NCI-H128 (cell line): ENCODE results near the gene PIH1D1.
"Not testable (repeated sequence)": the region's sequence is repeated elsewhere in the genome, so short reads cannot be mapped to it uniquely, and the experiment has no call there.

Source experiments
- DNase-seq: peaks from one replicate; lab custom pipeline; 2025; ENCODE audit not compliant: unreplicated experiment; lab: John Stamatoyannopoulos, UW

The PIH1D1 gene

DNA sequence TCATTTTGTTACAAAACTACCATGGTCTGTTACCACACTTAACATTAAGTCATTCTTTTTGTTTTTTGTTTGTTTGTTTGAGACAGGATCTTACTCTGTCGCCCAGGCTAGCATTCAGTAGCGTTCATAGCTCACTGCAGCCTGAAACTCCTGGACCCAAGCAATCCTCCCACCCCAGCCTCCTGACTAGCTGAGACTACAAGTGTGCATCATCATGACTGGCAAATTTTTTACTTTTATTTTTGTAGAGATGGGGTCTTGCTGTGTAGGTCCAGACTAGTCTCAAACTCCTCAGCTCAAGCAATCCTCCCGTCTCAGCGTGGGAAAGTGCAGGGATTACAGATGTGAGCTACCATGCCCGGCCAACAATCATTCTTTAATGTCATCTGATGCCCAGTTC lies 4.7 kb upstream of the PIH1D1 start:
- no peak for DNase-seq

- DNase-seq, result no peak
Observed at GRCh38 chr19:49455773-49456172, 4.2 kb upstream of the PIH1D1 start.

- DNase-seq, result no peak
Observed at GRCh38 chr19:49453757-49454240, 2.2 kb upstream of the PIH1D1 start.

DNA sequence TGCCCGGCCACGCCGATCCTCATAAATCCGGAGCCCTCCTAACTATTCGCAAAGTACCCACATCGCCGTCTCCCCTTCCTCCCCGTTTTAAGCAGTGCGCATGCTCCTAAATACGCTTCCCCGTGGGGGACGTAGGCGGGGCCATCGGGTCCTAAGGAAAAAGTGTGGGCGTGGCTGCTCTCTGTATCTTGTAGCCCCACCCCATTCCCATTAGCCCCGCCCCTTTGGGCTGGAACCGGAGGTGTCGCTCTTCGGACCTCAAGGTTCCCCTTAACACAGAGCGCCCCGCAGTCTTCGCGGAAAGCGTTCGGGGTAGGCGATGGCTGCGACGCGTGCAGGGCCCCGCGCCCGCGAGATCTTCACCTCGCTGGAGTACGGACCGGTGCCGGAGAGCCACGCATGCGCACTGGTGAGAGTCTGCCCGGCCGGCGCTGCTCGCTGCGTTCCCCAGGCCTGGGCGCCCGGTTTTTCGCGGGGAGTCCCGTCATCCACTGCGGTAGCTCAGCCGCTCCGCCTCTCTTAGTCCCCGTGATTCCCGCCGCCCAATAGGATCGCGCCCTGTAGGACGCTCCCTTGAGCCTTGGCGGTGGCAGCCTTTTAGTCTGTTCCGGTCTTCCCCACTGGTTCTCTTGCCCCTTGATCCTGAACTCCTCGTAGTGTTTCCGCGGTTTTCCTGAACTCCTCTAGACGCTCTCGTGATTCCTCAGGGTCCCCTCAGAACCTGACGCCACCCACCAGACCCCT lies 1.6 kb upstream of the PIH1D1 start, which contains the start of gene ALDH16A1:
TSS of gene ALDH16A1 (plus strand) at position 213 of the 744 bp plus-strand sequence. CDS start at position 320, 107 bp downstream.
- DNase-seq, result peak; percentile 98

GRCh38 chr19:49450405-49450804 lies 1.2 kb downstream of the PIH1D1 start:
- no peak for DNase-seq

- DNase-seq, result no peak
Observed at GRCh38 chr19:49448432-49448786, 3.2 kb downstream of the PIH1D1 start.

GRCh38 chr19:49447485-49448431 lies 3.9 kb downstream of the PIH1D1 start:
- no peak for DNase-seq

- DNase-seq, result no peak
Observed at GRCh38 chr19:49445997-49446396, 5.6 kb downstream of the PIH1D1 start.

- DNase-seq, result not testable (repeated sequence)
Observed at GRCh38 chr19:49444100-49444700, 7.4 kb downstream of the PIH1D1 start.

- DNase-seq, result peak; percentile 93
Observed at GRCh38 chr19:49443366-49444099, 8.1 kb downstream of the PIH1D1 start.

- DNase-seq, result peak; percentile 54
Observed at GRCh38 chr19:49442771-49443365, 8.7 kb downstream of the PIH1D1 start.

DNA sequence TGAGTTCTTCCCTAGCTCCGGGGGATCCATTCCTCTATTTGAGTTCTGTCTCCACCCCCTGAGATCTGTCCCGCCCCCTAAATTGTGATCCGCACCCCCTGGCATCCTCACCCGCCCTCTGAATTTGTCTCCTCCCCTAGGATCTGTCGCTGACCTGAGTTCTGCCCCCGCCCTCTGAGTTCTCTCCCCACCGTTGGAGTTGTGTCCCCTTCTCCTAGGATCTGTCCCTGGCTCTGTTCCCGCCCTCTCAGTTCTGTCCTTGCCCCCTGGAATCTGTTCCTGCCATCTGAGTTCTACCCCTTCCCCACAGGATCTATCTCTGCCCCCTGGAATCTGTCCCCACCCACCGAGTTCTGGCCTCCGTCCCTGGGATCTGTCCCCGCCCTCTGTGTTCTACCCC lies 9.3 kb downstream of the PIH1D1 start:
- DNase-seq, result no peak

DNA sequence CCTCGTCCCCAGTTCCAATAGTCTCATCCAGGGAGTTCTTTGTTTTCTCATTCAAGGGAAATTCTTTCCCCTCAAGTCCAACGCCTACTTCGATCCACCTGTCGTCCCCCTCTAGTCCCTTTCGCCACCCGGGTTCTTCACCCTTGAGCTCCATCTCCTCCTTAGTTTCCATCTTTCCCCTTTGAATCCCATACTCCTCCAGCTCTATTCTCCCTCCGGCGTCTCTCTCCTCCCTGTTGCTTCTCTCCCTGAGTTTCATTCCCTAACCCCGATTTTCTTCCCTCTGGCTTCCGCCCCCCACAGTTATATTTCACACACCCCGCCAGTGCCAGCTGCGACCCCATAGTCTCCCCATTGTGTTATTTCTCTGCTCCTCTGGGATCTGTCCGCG lies 9.7 kb downstream of the PIH1D1 start:
- no peak for DNase-seq

- DNase-seq, result peak; percentile 11
Observed at GRCh38 chr19:49441210-49441959, 10.2 kb downstream of the PIH1D1 start, which contains the start of gene SLC17A7. Gene SLC17A7, minus strand, starts transcription at chr19:49441527. Its CDS starts 148 bp downstream, at chr19:49441379.

- no peak for DNase-seq
Observed at GRCh38 chr19:49440439-49441209, 11.0 kb downstream of the PIH1D1 start.

GRCh38 chr19:49439836-49440235 lies 11.8 kb downstream of the PIH1D1 start:
- DNase-seq, result no peak

DNA sequence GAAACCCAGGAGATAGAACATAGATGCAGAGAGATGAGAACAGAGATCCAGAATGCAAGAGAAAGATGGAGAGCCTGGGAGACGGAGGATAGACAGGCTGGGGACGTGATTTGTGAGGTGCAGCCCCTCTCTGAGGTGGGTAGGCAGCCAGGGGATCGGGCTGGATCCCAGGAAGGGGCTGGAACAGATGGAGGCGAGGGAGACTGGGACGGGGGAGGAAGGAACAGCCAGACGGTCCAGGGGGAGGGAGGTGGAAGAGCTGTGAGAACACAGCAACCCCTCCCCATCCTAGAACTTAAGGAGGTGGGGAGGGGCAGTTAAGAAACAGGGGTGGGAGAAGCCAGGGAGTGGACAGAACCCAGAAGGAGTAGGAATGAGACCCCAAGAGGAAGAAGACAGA lies 13.4 kb downstream of the PIH1D1 start:
- DNase-seq, result no peak

GRCh38 chr19:49437231-49437630 lies 14.4 kb downstream of the PIH1D1 start:
- DNase-seq, result no peak
